ENCODE results near the gene GREM1.

DNA sequence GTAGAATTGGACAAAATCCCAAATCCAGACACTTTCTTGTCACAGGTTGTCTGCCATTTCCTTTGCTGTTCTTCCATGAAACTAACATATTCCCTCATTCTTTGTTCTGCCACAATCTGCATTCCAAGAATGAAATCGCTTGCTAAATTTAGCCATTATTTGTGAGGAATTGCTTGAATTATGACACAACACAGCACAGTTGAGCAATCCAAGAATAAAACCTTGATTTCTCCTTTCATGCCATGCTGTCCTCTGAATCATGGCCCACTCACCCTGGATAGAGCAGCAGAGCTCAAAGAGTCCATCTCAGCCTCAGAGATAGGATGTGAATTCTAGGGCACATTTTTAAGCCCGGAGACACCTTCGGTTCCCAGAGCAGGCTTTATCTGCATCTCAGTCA, 35.2 kb upstream of the GREM1 start:
- TF ChIP-seq, protein P1, sequence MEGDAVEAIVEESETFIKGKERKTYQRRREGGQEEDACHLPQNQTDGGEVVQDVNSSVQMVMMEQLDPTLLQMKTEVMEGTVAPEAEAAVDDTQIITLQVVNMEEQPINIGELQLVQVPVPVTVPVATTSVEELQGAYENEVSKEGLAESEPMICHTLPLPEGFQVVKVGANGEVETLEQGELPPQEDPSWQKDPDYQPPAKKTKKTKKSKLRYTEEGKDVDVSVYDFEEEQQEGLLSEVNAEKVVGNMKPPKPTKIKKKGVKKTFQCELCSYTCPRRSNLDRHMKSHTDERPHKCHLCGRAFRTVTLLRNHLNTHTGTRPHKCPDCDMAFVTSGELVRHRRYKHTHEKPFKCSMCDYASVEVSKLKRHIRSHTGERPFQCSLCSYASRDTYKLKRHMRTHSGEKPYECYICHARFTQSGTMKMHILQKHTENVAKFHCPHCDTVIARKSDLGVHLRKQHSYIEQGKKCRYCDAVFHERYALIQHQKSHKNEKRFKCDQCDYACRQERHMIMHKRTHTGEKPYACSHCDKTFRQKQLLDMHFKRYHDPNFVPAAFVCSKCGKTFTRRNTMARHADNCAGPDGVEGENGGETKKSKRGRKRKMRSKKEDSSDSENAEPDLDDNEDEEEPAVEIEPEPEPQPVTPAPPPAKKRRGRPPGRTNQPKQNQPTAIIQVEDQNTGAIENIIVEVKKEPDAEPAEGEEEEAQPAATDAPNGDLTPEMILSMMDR (IDR thresholded peaks at IDR 0.05 in 2 of 3, conservative IDR thresholded peaks at IDR 0.05 in 1 of 3; ENCODE audit: insufficient read depth in 2 of 3, low read depth in 1 of 3, low read length in 3 of 3): no peak
- no peak for TF ChIP-seq POLR2AphosphoS5 (IDR thresholded peaks at IDR 0.05; ENCODE audit: control insufficient read depth, insufficient read depth, low read depth, low read length)
- TF ChIP-seq TFE3 (CRISPR knock-in tag; IDR thresholded peaks at IDR 0.05): no peak
- TF ChIP-seq MYNN (IDR thresholded peaks at IDR 0.05): no peak
- TF ChIP-seq MYNN (CRISPR knock-in tag; IDR thresholded peaks at IDR 0.05): no peak
- no peak for TF ChIP-seq FOXK2 (conservative IDR thresholded peaks at IDR 0.05 in 1 of 2, IDR thresholded peaks at IDR 0.05 in 1 of 2; ENCODE audit: low read depth in 2 of 2)
- no peak for TF ChIP-seq POLR2A (conservative IDR thresholded peaks at IDR 0.05)
- no peak for TF ChIP-seq ZNF57 (CRISPR knock-in tag; IDR thresholded peaks at IDR 0.05)
- TF ChIP-seq ZKSCAN1 (IDR thresholded peaks at IDR 0.05; ENCODE audit: low read depth, low read length): no peak
- TF ChIP-seq CC2D1A (IDR thresholded peaks at IDR 0.05): no peak
- no peak for TF ChIP-seq MYC (IDR thresholded peaks at IDR 0.05; ENCODE audit: low read depth, low read length)
- no peak for TF ChIP-seq MYC (CRISPR knock-in tag; IDR thresholded peaks at IDR 0.05; ENCODE audit: borderline replicate concordance, low read depth)
- TF ChIP-seq SPI1 (IDR thresholded peaks at IDR 0.05; ENCODE audit: borderline replicate concordance, low read depth, low read length): no peak
- TF ChIP-seq EZH2 (IDR thresholded peaks at IDR 0.05; ENCODE audit: borderline replicate concordance, low read depth, low read length): no peak
- no peak for TF ChIP-seq CXXC5 (CRISPR knock-in tag; IDR thresholded peaks at IDR 0.05)
- TF ChIP-seq PREB (CRISPR knock-in tag; IDR thresholded peaks at IDR 0.05): no peak

Measured in K562 (cell line).